Stimulated activated naive B cell treated with anti-CD40 and anti-IgM and Interleukin-4, amounts not matched to agents 10 μg/mL and 1 μg/mL and 100 μg/mL, for 72 hours (primary cell): ENCODE data around the gene HS2ST1.
"Not testable (repeated sequence)": the region's sequence is repeated elsewhere in the genome, so short reads cannot be mapped to it uniquely, and the experiment has no call there.

Experiments used
- ATAC-seq, 2 donors: fragments of 150-1000 bp; cut with Tn5 transposase; replicated peaks; 2 replicates each; pipeline ENCODE4 v1.10.0; 2021; ENCODE audit warnings: moderate library complexity in 1 of 2
- DNase-seq: peaks from one replicate; pipeline ENCODE4 v3.0.0; 2021
- H3K27ac Mint-ChIP-seq: one replicate; pipeline ENCODE4 v1.8.0; 2022; ENCODE audit warnings: mild to moderate bottlenecking, mixed read lengths
- H3K27me3 Mint-ChIP-seq, 2 donors: one replicate each; pipeline ENCODE4 v1.8.0; 2022; ENCODE audit warnings: mixed read lengths in 2 of 2
- H3K36me3 Mint-ChIP-seq, 2 donors: one replicate each; pipeline ENCODE4 v1.8.0; 2022; ENCODE audit warnings: mixed read lengths in 2 of 2, mild to moderate bottlenecking in 1 of 2
- H3K4me1 Mint-ChIP-seq, 2 donors: one replicate each; pipeline ENCODE4 v1.8.0; 2022; ENCODE audit warnings: mixed read lengths in 2 of 2, mild to moderate bottlenecking in 1 of 2
- H3K4me3 Mint-ChIP-seq, 2 donors: one replicate each; pipeline ENCODE4 v1.8.0; 2022; ENCODE audit warnings: mild to moderate bottlenecking in 2 of 2, mixed read lengths in 2 of 2, moderate library complexity in 1 of 2
- H3K9me3 Mint-ChIP-seq, 2 donors: one replicate each; pipeline ENCODE4 v1.8.0; 2022; ENCODE audit warnings: mixed read lengths in 2 of 2, mild to moderate bottlenecking in 1 of 2

The HS2ST1 gene

GRCh38 chr1:86938855-86939254, 24.4 kb downstream of the HS2ST1 start:
- Mint-ChIP-seq H3K4me1 (peaks cover 6 to 31% of the 10 kb centered on the region in 2 donors), H3K9me3 (no peaks in the 10 kb centered on the region), H3K27me3 (no peaks in the 10 kb centered on the region), H3K36me3 (no peaks in the 10 kb centered on the region), H3K27ac (no peak overlapping the region), H3K4me3 (no peak overlapping the region)
- no peak for DNase-seq
- ATAC-seq: no peak

- Mint-ChIP-seq H3K36me3 (no peaks in the 10 kb centered on the region), H3K4me3 (no peak overlapping the region), H3K4me1 (peaks cover 6 to 26% of the 10 kb centered on the region in 2 donors), H3K9me3 (no peaks in the 10 kb centered on the region), H3K27me3 (no peaks in the 10 kb centered on the region), H3K27ac (no peak overlapping the region)
- DNase-seq (no peak), ATAC-seq (no peak)
These were observed 25.0 kb downstream of the HS2ST1 start for GRCh38 chr1:86939406-86939805.

- Mint-ChIP-seq H3K4me3 (no peak overlapping the region), H3K36me3 (no peaks in the 10 kb centered on the region), H3K9me3 (no peaks in the 10 kb centered on the region), H3K27ac (no peak overlapping the region), H3K4me1 (peaks cover 6 to 23% of the 10 kb centered on the region in 2 donors), H3K27me3 (no peaks in the 10 kb centered on the region)
- ATAC-seq: no peak
- no peak for DNase-seq
These were observed 26.2 kb downstream of the HS2ST1 start for GRCh38 chr1:86940599-86940998.

- H3K4me1 Mint-ChIP-seq: peaks cover 6 to 23% of the 10 kb centered on the region in 2 donors
- H3K27me3 Mint-ChIP-seq: no peaks in the 10 kb centered on the region
- H3K4me3 Mint-ChIP-seq: no peak overlapping the region
- ATAC-seq: no peak
- no peak for DNase-seq
- H3K36me3 Mint-ChIP-seq: no peaks in the 10 kb centered on the region
- no peak overlapping the region for H3K27ac Mint-ChIP-seq
- no peaks in the 10 kb centered on the region for H3K9me3 Mint-ChIP-seq
These were observed 27.6 kb downstream of the HS2ST1 start for GRCh38 chr1:86942042-86942441.

- H3K36me3 Mint-ChIP-seq: no peaks in the 10 kb centered on the region
- no peaks in the 10 kb centered on the region for H3K27me3 Mint-ChIP-seq
- no peaks in the 10 kb centered on the region for H3K9me3 Mint-ChIP-seq
- H3K4me3 Mint-ChIP-seq: no peak overlapping the region
- no peak for ATAC-seq
- H3K27ac Mint-ChIP-seq: no peak overlapping the region
- H3K4me1 Mint-ChIP-seq: peaks cover 8 to 24% of the 10 kb centered on the region in 2 donors
- DNase-seq: no peak
These were observed 28.3 kb downstream of the HS2ST1 start for GRCh38 chr1:86942743-86943142.

- no peak for ATAC-seq
- Mint-ChIP-seq H3K27ac (no peak overlapping the region), H3K4me3 (no peak overlapping the region), H3K9me3 (no peaks in the 10 kb centered on the region), H3K4me1 (peaks cover 9 to 30% of the 10 kb centered on the region in 2 donors), H3K36me3 (no peaks in the 10 kb centered on the region), H3K27me3 (no peaks in the 10 kb centered on the region)
- DNase-seq: no peak
These were observed 33.8 kb downstream of the HS2ST1 start for GRCh38 chr1:86948212-86948611.

GRCh38 chr1:86950712-86951419, 36.4 kb downstream of the HS2ST1 start:
- Mint-ChIP-seq H3K4me3 (no peak overlapping the region), H3K27me3 (no peaks in the 10 kb centered on the region), H3K4me1 (peaks cover 11 to 44% of the 10 kb centered on the region in 2 donors), H3K9me3 (no peaks in the 10 kb centered on the region), H3K27ac (no peak overlapping the region), H3K36me3 (no peaks in the 10 kb centered on the region)
- ATAC-seq (no peak), DNase-seq (no peak)

GRCh38 chr1:86951430-86951829, 37.0 kb downstream of the HS2ST1 start:
- no peak overlapping the region for H3K27ac Mint-ChIP-seq
- no peak overlapping the region for H3K4me3 Mint-ChIP-seq
- no peaks in the 10 kb centered on the region for H3K36me3 Mint-ChIP-seq
- no peaks in the 10 kb centered on the region for H3K27me3 Mint-ChIP-seq
- H3K4me1 Mint-ChIP-seq: peaks cover 11 to 49% of the 10 kb centered on the region in 2 donors
- DNase-seq (no peak), ATAC-seq (no peak)
- H3K9me3 Mint-ChIP-seq: no peaks in the 10 kb centered on the region

GRCh38 chr1:86953167-86953566, 38.7 kb downstream of the HS2ST1 start:
- no peaks in the 10 kb centered on the region for H3K9me3 Mint-ChIP-seq
- no peak for DNase-seq
- no peaks in the 10 kb centered on the region for H3K27me3 Mint-ChIP-seq
- H3K36me3 Mint-ChIP-seq: peaks cover 0 to 1% of the 10 kb centered on the region in 2 donors
- H3K27ac Mint-ChIP-seq: peak overlapping the region; percentile 7
- no peak for ATAC-seq
- H3K4me3 Mint-ChIP-seq: no peak overlapping the region
- H3K4me1 Mint-ChIP-seq: peaks cover 10 to 41% of the 10 kb centered on the region in 2 donors

- DNase-seq: no peak
- ATAC-seq: no peak
- peaks cover 5 to 32% of the 10 kb centered on the region in 2 donors for H3K4me1 Mint-ChIP-seq
- peaks cover 0 to 2% of the 10 kb centered on the region in 2 donors for H3K36me3 Mint-ChIP-seq
- no peaks in the 10 kb centered on the region for H3K9me3 Mint-ChIP-seq
- no peaks in the 10 kb centered on the region for H3K27me3 Mint-ChIP-seq
- H3K27ac Mint-ChIP-seq: no peak overlapping the region
- H3K4me3 Mint-ChIP-seq: no peak overlapping the region
These were observed 41.2 kb downstream of the HS2ST1 start for GRCh38 chr1:86955678-86956077.

GRCh38 chr1:86956221-86956620, 41.8 kb downstream of the HS2ST1 start:
- Mint-ChIP-seq H3K4me3 (no peak overlapping the region), H3K27ac (no peak overlapping the region), H3K4me1 (peaks cover 5 to 31% of the 10 kb centered on the region in 2 donors), H3K27me3 (no peaks in the 10 kb centered on the region), H3K9me3 (no peaks in the 10 kb centered on the region), H3K36me3 (peaks cover 0 to 2% of the 10 kb centered on the region in 2 donors)
- DNase-seq: no peak
- ATAC-seq: no peak

GRCh38 chr1:86957221-86957620, 42.8 kb downstream of the HS2ST1 start:
- ATAC-seq (no peak), DNase-seq (no peak)
- peaks cover 0 to 2% of the 10 kb centered on the region in 2 donors for H3K36me3 Mint-ChIP-seq
- H3K9me3 Mint-ChIP-seq: no peaks in the 10 kb centered on the region
- no peak overlapping the region for H3K4me3 Mint-ChIP-seq
- no peak overlapping the region for H3K27ac Mint-ChIP-seq
- peaks cover 5 to 27% of the 10 kb centered on the region in 2 donors for H3K4me1 Mint-ChIP-seq
- no peaks in the 10 kb centered on the region for H3K27me3 Mint-ChIP-seq

GRCh38 chr1:86960548-86960947, 46.1 kb downstream of the HS2ST1 start:
- DNase-seq (no peak), ATAC-seq (no peak)
- peaks cover 4 to 17% of the 10 kb centered on the region in 2 donors for H3K4me1 Mint-ChIP-seq
- no peak overlapping the region for H3K27ac Mint-ChIP-seq
- peaks cover 2 to 3% of the 10 kb centered on the region in 2 donors for H3K36me3 Mint-ChIP-seq
- no peaks in the 10 kb centered on the region for H3K9me3 Mint-ChIP-seq
- H3K27me3 Mint-ChIP-seq: no peaks in the 10 kb centered on the region
- no peak overlapping the region for H3K4me3 Mint-ChIP-seq

- not testable (repeated sequence) for H3K27ac Mint-ChIP-seq, DNase-seq, H3K4me3 Mint-ChIP-seq, H3K27me3 Mint-ChIP-seq, H3K9me3 Mint-ChIP-seq, ATAC-seq, H3K36me3 Mint-ChIP-seq
- peaks cover 11 to 25% of the 10 kb centered on the region in 2 donors for H3K4me1 Mint-ChIP-seq
These were observed 49.4 kb downstream of the HS2ST1 start for GRCh38 chr1:86963841-86964240.

GRCh38 chr1:86965012-86965826, 50.8 kb downstream of the HS2ST1 start:
- Mint-ChIP-seq H3K9me3 (no peaks in the 10 kb centered on the region), H3K27me3 (no peaks in the 10 kb centered on the region), H3K36me3 (peaks cover 0 to 3% of the 10 kb centered on the region in 2 donors), H3K27ac (no peak overlapping the region), H3K4me1 (peaks cover 11 to 25% of the 10 kb centered on the region in 2 donors), H3K4me3 (no peak overlapping the region)
- no peak for ATAC-seq
- no peak for DNase-seq
